Keratinocyte (primary cell): ENCODE data around the gene RAB37.

Source experiments
- EZH2 ChIP-seq: IDR thresholded peaks from one replicate; pipeline ENCODE4 v1.6.1; 2012; ENCODE audit warnings: inconsistent platforms, mild to moderate bottlenecking, low read length, moderate library complexity
- TF ChIP-seq, protein P1 (sequence below), 3 experiments: IDR thresholded peaks in 1 of 3; conservative IDR thresholded peaks in 1 of 3; optimal IDR thresholded peaks in 1 of 3; 2 replicates in 2 of 3; 3 replicates in 1 of 3; pipeline versions ENCODE3 to v1.5.1; 2011; ENCODE audit warnings: low read length in 3 of 3, mild to moderate bottlenecking in 3 of 3, moderate library complexity in 2 of 3, control low read depth in 1 of 3, inconsistent platforms in 1 of 3; ENCODE audit not compliant: insufficient read depth in 2 of 3; ENCODE audit errors: extremely low read depth in 1 of 3

DNA sequence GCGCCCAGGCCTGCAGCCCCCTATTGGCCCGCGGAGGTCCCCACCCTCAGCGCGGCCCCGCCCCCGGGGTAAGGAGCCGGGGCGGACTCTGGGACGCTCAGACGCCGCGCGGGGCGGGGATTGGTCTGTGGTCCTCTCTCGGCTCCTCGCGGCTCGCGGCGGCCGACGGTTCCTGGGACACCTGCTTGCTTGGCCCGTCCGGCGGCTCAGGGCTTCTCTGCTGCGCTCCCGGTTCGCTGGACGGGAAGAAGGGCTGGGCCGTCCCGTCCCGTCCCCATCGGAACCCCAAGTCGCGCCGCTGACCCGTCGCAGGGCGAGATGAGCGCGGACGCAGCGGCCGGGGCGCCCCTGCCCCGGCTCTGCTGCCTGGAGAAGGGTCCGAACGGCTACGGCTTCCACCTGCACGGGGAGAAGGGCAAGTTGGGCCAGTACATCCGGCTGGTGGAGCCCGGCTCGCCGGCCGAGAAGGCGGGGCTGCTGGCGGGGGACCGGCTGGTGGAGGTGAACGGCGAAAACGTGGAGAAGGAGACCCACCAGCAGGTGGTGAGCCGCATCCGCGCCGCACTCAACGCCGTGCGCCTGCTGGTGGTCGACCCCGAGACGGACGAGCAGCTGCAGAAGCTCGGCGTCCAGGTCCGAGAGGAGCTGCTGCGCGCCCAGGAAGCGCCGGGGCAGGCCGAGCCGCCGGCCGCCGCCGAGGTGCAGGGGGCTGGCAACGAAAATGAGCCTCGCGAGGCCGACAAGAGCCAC, 11.6 kb downstream of the RAB37 start, which contains the start of gene NHERF1:
- TF ChIP-seq, protein P1, sequence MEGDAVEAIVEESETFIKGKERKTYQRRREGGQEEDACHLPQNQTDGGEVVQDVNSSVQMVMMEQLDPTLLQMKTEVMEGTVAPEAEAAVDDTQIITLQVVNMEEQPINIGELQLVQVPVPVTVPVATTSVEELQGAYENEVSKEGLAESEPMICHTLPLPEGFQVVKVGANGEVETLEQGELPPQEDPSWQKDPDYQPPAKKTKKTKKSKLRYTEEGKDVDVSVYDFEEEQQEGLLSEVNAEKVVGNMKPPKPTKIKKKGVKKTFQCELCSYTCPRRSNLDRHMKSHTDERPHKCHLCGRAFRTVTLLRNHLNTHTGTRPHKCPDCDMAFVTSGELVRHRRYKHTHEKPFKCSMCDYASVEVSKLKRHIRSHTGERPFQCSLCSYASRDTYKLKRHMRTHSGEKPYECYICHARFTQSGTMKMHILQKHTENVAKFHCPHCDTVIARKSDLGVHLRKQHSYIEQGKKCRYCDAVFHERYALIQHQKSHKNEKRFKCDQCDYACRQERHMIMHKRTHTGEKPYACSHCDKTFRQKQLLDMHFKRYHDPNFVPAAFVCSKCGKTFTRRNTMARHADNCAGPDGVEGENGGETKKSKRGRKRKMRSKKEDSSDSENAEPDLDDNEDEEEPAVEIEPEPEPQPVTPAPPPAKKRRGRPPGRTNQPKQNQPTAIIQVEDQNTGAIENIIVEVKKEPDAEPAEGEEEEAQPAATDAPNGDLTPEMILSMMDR (optimal IDR thresholded peaks at IDR 0.05 in 1 of 3, IDR thresholded peaks at IDR 0.05 in 1 of 3, conservative IDR thresholded peaks at IDR 0.05 in 1 of 3; ENCODE audit: extremely low read depth in 1 of 3, insufficient read depth in 2 of 3, low read length in 3 of 3): peak in 2 of 3 experiments; percentile 7 to 48
- TF ChIP-seq EZH2: no peak
